GM18499 (cell line): Measurements from ENCODE around the gene RAB3C.

Experiments used
- ATAC-seq: cut with Tn5 transposase; IDR thresholded peaks from one replicate; pipeline ENCODE4 v1.9.1; 2021; ENCODE audit warnings: moderate number of reproducible peaks; ENCODE audit not compliant: insufficient read depth, unreplicated experiment

Gene RAB3C

GRCh38 chr5:58763390-58763789 is 180.5 kb downstream of the RAB3C start:
- ATAC-seq, result no peak

DNA sequence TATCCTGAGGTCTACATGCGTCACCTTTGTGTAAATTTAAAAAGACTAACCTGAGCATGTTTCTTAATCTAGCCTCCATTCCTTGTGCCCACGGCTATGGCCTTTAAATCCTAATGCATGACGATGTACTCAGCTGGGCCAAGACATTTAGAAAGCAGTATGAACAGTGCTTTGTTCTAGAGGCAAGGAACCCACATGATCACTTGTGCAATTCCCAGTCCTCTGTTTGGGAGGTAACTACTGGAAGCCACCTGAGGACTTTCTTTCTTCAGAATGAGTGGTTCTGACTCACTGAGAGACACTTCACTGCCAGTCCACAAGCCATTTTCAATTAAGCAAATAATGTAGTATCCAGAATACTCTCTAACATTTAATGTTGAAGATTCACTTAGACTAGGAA is 181.3 kb downstream of the RAB3C start:
- ATAC-seq, result no peak

GRCh38 chr5:58765058-58765457 is 182.2 kb downstream of the RAB3C start:
- ATAC-seq, result no peak

GRCh38 chr5:58767104-58767503 is 184.2 kb downstream of the RAB3C start:
- no peak for ATAC-seq

DNA sequence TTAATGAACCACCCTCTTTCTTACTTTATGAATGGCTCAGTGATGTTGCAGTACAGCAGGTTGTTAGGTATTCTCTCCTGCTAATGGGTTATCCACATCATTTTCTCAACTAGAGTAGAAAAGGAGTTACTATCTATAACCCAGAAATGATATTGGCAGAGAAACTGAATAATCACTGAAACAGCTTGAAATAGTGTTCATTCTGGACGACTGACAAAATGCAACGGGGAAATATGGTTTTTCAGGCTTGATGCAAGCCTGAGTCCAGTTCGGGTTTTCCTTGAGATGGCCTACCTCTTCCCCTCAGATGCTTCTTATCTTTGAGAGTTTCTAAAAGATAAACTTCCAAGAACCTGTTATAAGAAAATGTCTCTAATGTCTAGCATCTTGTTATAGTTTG is 187.3 kb downstream of the RAB3C start:
- no peak for ATAC-seq

- no peak for ATAC-seq
These were observed 188.9 kb downstream of the RAB3C start for GRCh38 chr5:58771796-58772195.

GRCh38 chr5:58773744-58774441 is 191.0 kb downstream of the RAB3C start:
- ATAC-seq, result no peak

DNA sequence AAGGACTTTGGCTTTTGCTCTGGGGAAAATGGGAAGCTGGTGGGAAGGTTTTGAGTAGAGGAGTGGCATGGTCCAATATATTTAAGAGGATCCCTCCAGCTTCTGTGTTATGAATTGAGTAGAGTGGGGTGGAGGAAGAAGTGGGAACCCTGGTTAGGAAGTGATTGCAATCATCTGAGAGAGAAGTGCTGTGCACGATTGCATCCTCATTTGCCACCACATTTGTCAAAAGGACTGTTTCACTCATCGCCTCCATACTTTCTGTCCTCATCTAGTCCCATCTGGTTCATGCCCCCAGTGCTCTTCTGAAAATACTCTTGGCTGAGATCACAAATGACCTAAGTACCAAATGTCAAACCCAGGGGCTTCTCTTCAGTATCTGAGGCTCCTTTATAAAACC is 192.1 kb downstream of the RAB3C start:
- ATAC-seq, result no peak

DNA sequence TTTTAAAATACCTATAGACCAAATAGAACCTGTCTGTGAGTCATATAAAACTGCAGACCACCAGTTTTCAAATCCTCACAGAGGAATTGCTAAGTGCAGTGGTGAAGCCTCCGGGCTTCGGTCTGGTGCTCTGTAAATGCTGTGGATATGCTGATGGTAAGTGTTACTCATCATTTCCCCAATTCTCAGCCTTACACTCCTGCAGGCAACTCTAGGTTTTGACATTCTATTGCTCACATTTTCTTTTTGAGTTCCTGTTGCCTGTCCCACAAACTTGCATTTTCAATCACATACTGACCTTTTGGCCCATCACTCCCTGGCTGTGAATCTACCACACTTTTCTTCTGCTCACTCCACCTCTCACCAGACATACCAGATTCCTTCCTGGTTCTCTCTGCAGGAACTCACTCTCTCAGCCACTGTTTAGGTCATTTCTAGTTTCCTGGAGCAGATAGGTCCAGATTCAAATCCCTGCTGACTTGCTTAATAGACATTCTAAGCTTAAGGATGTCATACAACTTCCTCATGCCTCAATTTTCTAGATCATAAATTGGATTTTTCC is 192.9 kb downstream of the RAB3C start:
- ATAC-seq, result peak; percentile 93

GRCh38 chr5:58776559-58776958 is 193.7 kb downstream of the RAB3C start:
- ATAC-seq, result no peak

DNA sequence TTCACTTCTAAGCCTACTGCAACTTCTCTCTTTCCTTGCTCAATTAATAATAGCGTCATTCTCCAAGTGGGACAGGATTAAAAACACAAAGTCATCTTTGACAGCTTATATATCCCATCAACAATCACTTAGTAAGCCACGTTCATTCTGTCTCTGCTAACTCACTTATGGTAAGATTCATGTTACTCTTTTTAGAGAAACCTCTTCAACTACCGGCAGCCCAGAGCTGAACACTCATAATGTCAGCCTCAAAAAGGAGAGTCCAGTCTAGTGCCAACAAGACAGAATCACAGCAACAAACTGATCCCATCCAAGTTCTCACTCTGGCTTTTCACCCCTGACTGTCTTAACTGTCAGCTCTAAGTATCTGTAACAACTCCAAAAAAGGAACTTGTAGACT is 196.0 kb downstream of the RAB3C start:
- ATAC-seq, result no peak

GRCh38 chr5:58786035-58786434 is 203.2 kb downstream of the RAB3C start:
- ATAC-seq, result no peak

DNA sequence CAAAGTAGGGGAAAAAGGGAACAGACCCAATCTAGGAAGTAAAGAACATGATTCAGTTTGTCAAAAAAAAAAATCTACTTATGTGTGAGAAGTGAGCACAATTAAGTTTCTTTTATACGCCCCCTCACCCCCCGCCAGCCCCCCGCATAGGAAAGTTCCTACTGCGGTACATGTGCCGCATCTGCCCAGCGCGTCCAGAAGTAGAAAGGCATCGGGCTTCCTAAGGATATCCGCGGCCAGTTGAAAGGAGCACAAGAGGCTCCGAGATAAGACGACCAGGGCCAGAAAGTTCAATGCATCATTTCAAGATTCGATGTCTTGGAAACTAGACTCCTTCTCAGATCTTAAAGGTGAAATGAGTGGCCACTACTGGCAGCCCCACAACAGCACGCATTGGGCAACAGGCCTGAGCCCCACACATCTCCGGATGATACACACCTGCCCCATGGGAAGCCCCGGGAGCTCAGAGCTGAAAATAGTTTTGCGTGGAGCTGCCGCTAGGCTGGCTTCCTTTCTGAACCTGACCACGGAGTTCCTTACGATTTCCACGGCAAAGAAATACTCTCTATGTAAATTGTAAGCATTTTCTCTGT is 203.9 kb downstream of the RAB3C start:
- no peak for ATAC-seq

GRCh38 chr5:58787987-58788386 is 205.1 kb downstream of the RAB3C start:
- no peak for ATAC-seq

- ATAC-seq, result no peak
These were observed 211.2 kb downstream of the RAB3C start for GRCh38 chr5:58793888-58794657.

- no peak for ATAC-seq
These were observed 212.0 kb downstream of the RAB3C start for GRCh38 chr5:58794875-58795274.

DNA sequence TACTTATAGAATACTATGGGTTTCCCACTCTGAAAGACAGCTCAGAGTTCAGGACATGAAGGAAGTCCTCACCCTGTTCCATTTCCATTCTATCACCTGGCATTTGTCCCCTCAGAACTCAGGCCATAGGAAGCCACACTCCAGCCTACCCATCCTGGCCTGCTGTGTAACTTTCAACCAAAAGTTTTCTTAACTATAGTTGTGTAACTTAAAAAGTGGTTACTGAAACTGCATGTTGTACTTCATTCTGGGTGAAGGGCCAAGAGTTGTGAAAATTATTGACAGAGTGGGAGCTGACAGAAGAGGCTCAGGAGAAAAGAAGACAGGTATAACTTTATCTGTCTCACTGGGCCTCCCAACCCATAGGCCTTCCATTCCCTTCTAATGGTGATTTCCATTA is 212.5 kb downstream of the RAB3C start:
- no peak for ATAC-seq

- ATAC-seq, result no peak
These were observed 214.1 kb downstream of the RAB3C start for GRCh38 chr5:58797021-58797420.

- no peak for ATAC-seq
These were observed 217.5 kb downstream of the RAB3C start for GRCh38 chr5:58800356-58800755.

DNA sequence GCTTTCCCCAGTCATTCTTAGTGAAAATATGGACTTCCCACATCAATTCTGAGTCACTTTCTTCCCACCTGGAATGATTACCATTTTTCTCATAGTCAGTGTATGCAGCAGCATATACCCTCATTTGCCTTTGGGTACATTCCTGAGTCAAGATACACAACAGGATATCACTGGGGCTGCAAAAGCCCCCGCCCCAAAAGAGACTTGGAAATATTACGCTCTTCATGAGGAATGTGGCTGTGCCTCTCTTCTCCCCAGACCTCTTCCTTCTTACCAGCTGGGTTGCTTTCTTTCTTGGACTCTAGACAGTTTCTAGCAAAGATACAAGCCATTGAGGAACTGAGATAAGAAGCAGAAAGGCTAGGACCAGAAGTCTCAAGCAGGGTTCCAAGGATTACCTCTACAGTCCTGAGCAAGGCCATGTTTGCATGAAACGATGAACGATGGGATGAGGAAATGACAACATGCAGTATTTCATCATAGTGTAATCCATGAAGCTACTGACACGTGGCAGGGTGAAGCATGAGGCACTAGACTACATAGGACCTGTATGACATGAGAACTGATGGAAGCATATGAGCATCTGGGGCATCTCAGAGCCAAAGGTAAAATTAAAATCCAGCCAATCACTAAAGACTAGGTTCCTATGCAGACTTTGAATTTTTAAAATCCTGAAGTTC is 218.1 kb downstream of the RAB3C start:
- ATAC-seq, result no peak

GRCh38 chr5:58803056-58803455 is 220.2 kb downstream of the RAB3C start:
- ATAC-seq, result no peak
